WERI-Rb-1 (cell line): Measurements from ENCODE around the gene SHH.

Experiments
- DNase-seq: peaks from one replicate; pipeline ENCODE4 v3.0.0-alpha.2; 2020
- H3K27ac ChIP-seq: fragments of 250-450 bp; sonication (Bioruptor Pico); 2 replicates; pipeline ENCODE4 v1.5.1; 2020; ENCODE audit warnings: mild to moderate bottlenecking, moderate library complexity
- H3K27me3 ChIP-seq: fragments of 250-450 bp; sonication (Bioruptor Pico); 2 replicates; pipeline ENCODE4 v1.5.1; 2021; ENCODE audit warnings: mild to moderate bottlenecking, low read depth, moderate library complexity; ENCODE audit not compliant: insufficient read depth, severe bottlenecking
- H3K36me3 ChIP-seq: fragments of 250-450 bp; sonication (Bioruptor Pico); 2 replicates; pipeline ENCODE4 v1.5.1; 2020; ENCODE audit warnings: mild to moderate bottlenecking, moderate library complexity
- H3K4me3 ChIP-seq: 2 replicates; pipeline ENCODE4 v1.5.1; 2011; ENCODE audit warnings: low read depth, mild to moderate bottlenecking, control low read depth, low read length
- H3K9me3 ChIP-seq: fragments of 250-450 bp; sonication (Bioruptor Pico); 2 replicates; pipeline ENCODE4 v1.5.1; 2021; ENCODE audit warnings: mild to moderate bottlenecking, moderate library complexity; ENCODE audit not compliant: severe bottlenecking
- CTCF ChIP-seq: IDR thresholded peaks from 2 replicates; pipeline ENCODE4 v1.5.1; 2011; ENCODE audit warnings: low read depth, mild to moderate bottlenecking, control low read depth, inconsistent platforms, low read length

SHH gene

GRCh38 chr7:155845226-155845625, 33.0 kb upstream of the SHH start:
- H3K36me3 ChIP-seq, result no peaks in the 10 kb centered on the region
- no peak for TF ChIP-seq CTCF
- DNase-seq, result no peak
- no peak overlapping the region for H3K4me3 ChIP-seq
- H3K9me3 ChIP-seq, result no peaks in the 10 kb centered on the region
- no peak overlapping the region for H3K27ac ChIP-seq
- H3K27me3 ChIP-seq, result peaks cover 89% of the 10 kb centered on the region

- no peak for TF ChIP-seq CTCF
- Histone ChIP-seq H3K27me3 (peaks cover 91% of the 10 kb centered on the region), H3K4me3 (no peak overlapping the region), H3K36me3 (no peaks in the 10 kb centered on the region), H3K9me3 (no peaks in the 10 kb centered on the region), H3K27ac (no peak overlapping the region)
- DNase-seq, result no peak
These were observed 32.3 kb upstream of the SHH start for GRCh38 chr7:155844526-155844925.

GRCh38 chr7:155844019-155844453, 31.8 kb upstream of the SHH start:
- no peak for DNase-seq
- no peak overlapping the region for H3K4me3 ChIP-seq
- H3K27ac ChIP-seq, result no peak overlapping the region
- H3K9me3 ChIP-seq, result no peaks in the 10 kb centered on the region
- no peaks in the 10 kb centered on the region for H3K36me3 ChIP-seq
- TF ChIP-seq CTCF, result no peak
- peaks cover 92% of the 10 kb centered on the region for H3K27me3 ChIP-seq

GRCh38 chr7:155843426-155844018, 31.3 kb upstream of the SHH start:
- H3K36me3 ChIP-seq, result no peaks in the 10 kb centered on the region
- no peak for TF ChIP-seq CTCF
- DNase-seq, result no peak
- H3K27me3 ChIP-seq, result peaks cover 92% of the 10 kb centered on the region
- H3K4me3 ChIP-seq, result no peak overlapping the region
- no peak overlapping the region for H3K27ac ChIP-seq
- no peaks in the 10 kb centered on the region for H3K9me3 ChIP-seq

GRCh38 chr7:155842496-155843265, 30.4 kb upstream of the SHH start:
- Histone ChIP-seq H3K27ac (no peak overlapping the region), H3K36me3 (no peaks in the 10 kb centered on the region), H3K27me3 (peaks cover 96% of the 10 kb centered on the region), H3K4me3 (no peak overlapping the region), H3K9me3 (no peaks in the 10 kb centered on the region)
- no peak for TF ChIP-seq CTCF
- no peak for DNase-seq
